HEK293 (cell line): ENCODE measurements around the gene CEP76.
A peak's percentile ranks its signal among the peaks of the same experiment; 100 is the strongest.

Experiments
- OVOL3 ChIP-seq: fragments of 450-650 bp; formaldehyde crosslinking; IDR thresholded peaks from 2 replicates; pipeline ENCODE4 v1.5.1; 2016; ENCODE audit warnings: missing biosample characterization, missing genetic modification characterization
- REPIN1 ChIP-seq: fragments of 450-650 bp; formaldehyde crosslinking; IDR thresholded peaks from 2 replicates; pipeline ENCODE4 v1.5.1; 2017; ENCODE audit warnings: missing biosample characterization, missing genetic modification characterization, low read depth
- SCRT1 ChIP-seq: fragments of 450-650 bp; formaldehyde crosslinking; IDR thresholded peaks from 2 replicates; pipeline ENCODE4 v1.5.1; 2016; ENCODE audit warnings: missing biosample characterization, missing genetic modification characterization, borderline replicate concordance
- ZBTB1 ChIP-seq: fragments of 450-650 bp; formaldehyde crosslinking; IDR thresholded peaks from 2 replicates; pipeline ENCODE4 v1.5.1; 2016; ENCODE audit warnings: missing biosample characterization, missing genetic modification characterization
- ZBTB17 ChIP-seq: fragments of 450-650 bp; formaldehyde crosslinking; IDR thresholded peaks from 2 replicates; pipeline ENCODE4 v1.5.1; 2016; ENCODE audit warnings: missing biosample characterization, missing genetic modification characterization
- ZNF132 ChIP-seq: fragments of 450-650 bp; formaldehyde crosslinking; IDR thresholded peaks from 2 replicates; pipeline ENCODE4 v1.5.1; 2017; ENCODE audit warnings: missing biosample characterization, missing genetic modification characterization, borderline replicate concordance
- ZNF140 ChIP-seq: fragments of 450-650 bp; formaldehyde crosslinking; IDR thresholded peaks from 2 replicates; pipeline ENCODE4 v1.5.1; 2016; ENCODE audit warnings: missing biosample characterization, missing genetic modification characterization
- ZNF146 ChIP-seq: fragments of 450-650 bp; formaldehyde crosslinking; IDR thresholded peaks from 2 replicates; pipeline ENCODE4 v1.5.1; 2016; ENCODE audit warnings: missing biosample characterization, missing genetic modification characterization
- ZNF19 ChIP-seq: fragments of 450-650 bp; formaldehyde crosslinking; IDR thresholded peaks from 2 replicates; pipeline ENCODE4; 2016; ENCODE audit warnings: missing biosample characterization, missing genetic modification characterization, low read depth
- ZNF214 ChIP-seq: fragments of 450-650 bp; formaldehyde crosslinking; IDR thresholded peaks from 2 replicates; pipeline ENCODE4 v1.5.1; 2017; ENCODE audit warnings: missing biosample characterization, mild to moderate bottlenecking, missing genetic modification characterization, borderline replicate concordance
- ZNF311 ChIP-seq: fragments of 450-650 bp; formaldehyde crosslinking; IDR thresholded peaks from 2 replicates; pipeline ENCODE4 v1.5.1; 2017; ENCODE audit warnings: missing biosample characterization, missing genetic modification characterization, borderline replicate concordance
- ZNF324 ChIP-seq: fragments of 450-650 bp; formaldehyde crosslinking; IDR thresholded peaks from 2 replicates; pipeline ENCODE4 v1.5.1; 2016; ENCODE audit warnings: missing biosample characterization, missing genetic modification characterization
- ZNF335 ChIP-seq: fragments of 450-650 bp; formaldehyde crosslinking; conservative IDR thresholded peaks from 2 replicates; pipeline ENCODE4 v1.5.1; 2016; ENCODE audit warnings: missing biosample characterization, missing genetic modification characterization
- ZNF341 ChIP-seq: fragments of 450-650 bp; formaldehyde crosslinking; IDR thresholded peaks from 2 replicates; pipeline ENCODE4; 2016; ENCODE audit warnings: low read depth, missing biosample characterization, missing genetic modification characterization
- ZNF433 ChIP-seq: fragments of 450-650 bp; formaldehyde crosslinking; IDR thresholded peaks from 2 replicates; pipeline ENCODE4 v1.5.1; 2016; ENCODE audit warnings: missing biosample characterization, missing genetic modification characterization, low read depth
- ZNF521 ChIP-seq: fragments of 450-650 bp; formaldehyde crosslinking; IDR thresholded peaks from 2 replicates; pipeline ENCODE4 v1.5.1; 2017; ENCODE audit warnings: missing biosample characterization, mild to moderate bottlenecking, missing genetic modification characterization
- ZNF549 ChIP-seq: fragments of 450-650 bp; IDR thresholded peaks from 2 replicates; pipeline ENCODE4 v1.5.1; 2018; ENCODE audit warnings: missing biosample characterization, missing genetic modification characterization, mild to moderate bottlenecking, inconsistent platforms, moderate library complexity
- ZNF558 ChIP-seq: fragments of 450-650 bp; formaldehyde crosslinking; IDR thresholded peaks from 2 replicates; pipeline ENCODE4 v1.5.1; 2016; ENCODE audit warnings: missing biosample characterization, missing genetic modification characterization
- ZNF560 ChIP-seq: fragments of 450-650 bp; formaldehyde crosslinking; IDR thresholded peaks from 2 replicates; pipeline ENCODE4 v1.5.1; 2017; ENCODE audit warnings: missing biosample characterization, missing genetic modification characterization, borderline replicate concordance
- ZNF561 ChIP-seq: fragments of 450-650 bp; IDR thresholded peaks from 2 replicates; pipeline ENCODE4 v1.5.1; 2018; ENCODE audit warnings: missing biosample characterization, missing genetic modification characterization, borderline replicate concordance
- ZNF707 ChIP-seq: fragments of 450-650 bp; formaldehyde crosslinking; IDR thresholded peaks from 2 replicates; pipeline ENCODE4 v1.5.1; 2016; ENCODE audit warnings: missing biosample characterization, missing genetic modification characterization
- ZNF776 ChIP-seq: fragments of 450-650 bp; formaldehyde crosslinking; IDR thresholded peaks from 2 replicates; pipeline ENCODE4 v1.5.0; 2017; ENCODE audit warnings: missing biosample characterization, missing genetic modification characterization, borderline replicate concordance
- ZNF777 ChIP-seq: fragments of 450-650 bp; formaldehyde crosslinking; IDR thresholded peaks from 2 replicates; pipeline ENCODE4 v1.5.1; 2017; ENCODE audit warnings: missing biosample characterization, missing genetic modification characterization, borderline replicate concordance
- ZNF792 ChIP-seq: fragments of 450-650 bp; formaldehyde crosslinking; IDR thresholded peaks from 2 replicates; pipeline ENCODE4 v1.5.1; 2016; ENCODE audit warnings: missing biosample characterization, missing genetic modification characterization
- ZXDB ChIP-seq: fragments of 450-650 bp; formaldehyde crosslinking; IDR thresholded peaks from 2 replicates; pipeline ENCODE4 v1.5.1; 2016; ENCODE audit warnings: missing biosample characterization, missing genetic modification characterization
- TF ChIP-seq, protein P1 (sequence below): fragments of 450-650 bp; formaldehyde crosslinking; IDR thresholded peaks from 2 replicates; pipeline ENCODE4 v1.5.1; 2016; ENCODE audit warnings: missing biosample characterization, missing genetic modification characterization
- TF ChIP-seq, protein P2 (sequence below): fragments of 450-650 bp; formaldehyde crosslinking; IDR thresholded peaks from 2 replicates; pipeline ENCODE4 v1.5.1; 2016; ENCODE audit warnings: missing biosample characterization, missing genetic modification characterization
- TF ChIP-seq, protein P3 (sequence below): fragments of 450-650 bp; formaldehyde crosslinking; IDR thresholded peaks from 2 replicates; pipeline ENCODE4 v1.5.1; 2017; ENCODE audit warnings: missing biosample characterization, mild to moderate bottlenecking, missing genetic modification characterization, moderate library complexity
- TF ChIP-seq, protein P4 (sequence below): fragments of 450-650 bp; formaldehyde crosslinking; optimal IDR thresholded peaks from 2 replicates; pipeline ENCODE3; 2016; ENCODE audit warnings: missing biosample characterization, mild to moderate bottlenecking, missing genetic modification characterization
- TF ChIP-seq, protein P5 (sequence below): fragments of 450-650 bp; formaldehyde crosslinking; IDR thresholded peaks from 2 replicates; pipeline ENCODE4 v1.5.1; 2016; ENCODE audit warnings: missing biosample characterization, missing genetic modification characterization

The CEP76 gene

DNA sequence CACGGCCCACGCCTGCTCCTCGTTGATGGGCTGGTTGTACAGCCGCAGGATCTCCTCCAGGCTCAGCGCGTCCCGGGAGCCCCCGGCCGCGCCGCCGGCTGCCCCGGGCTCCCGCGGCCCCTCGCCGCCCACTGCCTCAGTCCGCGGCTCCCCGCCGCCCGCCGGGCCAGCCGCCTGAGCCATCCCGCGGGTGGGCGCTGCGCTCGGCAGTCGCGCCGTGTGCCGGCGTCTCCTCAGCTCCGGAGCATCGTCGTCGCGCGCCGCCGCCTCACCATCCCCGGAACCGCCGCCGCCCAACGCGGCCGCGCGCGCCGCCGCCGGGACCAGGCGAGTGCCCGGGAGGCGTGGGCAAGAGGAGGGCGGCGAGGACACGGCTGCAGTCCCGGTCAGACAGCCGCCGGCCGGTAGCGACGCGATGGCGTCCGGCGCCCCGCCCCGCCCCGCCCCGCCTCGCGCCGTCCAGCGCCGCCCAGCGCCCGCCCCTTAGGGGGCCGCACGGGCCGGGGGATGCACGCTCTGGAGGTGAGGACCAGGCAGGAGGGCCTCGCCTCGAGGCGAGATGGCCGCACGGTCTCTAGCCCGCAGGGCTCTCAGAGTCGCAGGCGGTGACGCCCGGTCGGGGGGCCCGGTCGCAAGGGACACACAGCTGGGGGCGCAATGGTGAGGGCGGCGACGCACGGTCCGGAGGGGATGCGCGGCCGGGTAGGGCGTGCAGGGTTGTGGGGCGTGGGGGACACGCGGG is 44.7 kb downstream of the CEP76 start, which contains the start of gene SPIRE1 (continued):
- TF ChIP-seq ZBTB1 (tag by site-specific recombination): no peak
- 0 out of 2 replicates have a peak, but pooled peaks have one; percentile 31 for TF ChIP-seq ZNF324 (tag by site-specific recombination)
- TF ChIP-seq ZXDB (tag by site-specific recombination): peak; percentile 76
- TF ChIP-seq, protein P1, sequence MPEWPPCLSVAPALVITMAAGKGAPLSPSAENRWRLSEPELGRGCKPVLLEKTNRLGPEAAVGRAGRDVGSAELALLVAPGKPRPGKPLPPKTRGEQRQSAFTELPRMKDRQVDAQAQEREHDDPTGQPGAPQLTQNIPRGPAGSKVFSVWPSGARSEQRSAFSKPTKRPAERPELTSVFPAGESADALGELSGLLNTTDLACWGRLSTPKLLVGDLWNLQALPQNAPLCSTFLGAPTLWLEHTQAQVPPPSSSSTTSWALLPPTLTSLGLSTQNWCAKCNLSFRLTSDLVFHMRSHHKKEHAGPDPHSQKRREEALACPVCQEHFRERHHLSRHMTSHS: no peak
- TF ChIP-seq ZNF561 (tag by site-specific recombination): no peak
- no peak for TF ChIP-seq ZNF776 (tag by site-specific recombination)
- no peak for TF ChIP-seq ZNF146
- no peak for TF ChIP-seq ZNF132 (tag by site-specific recombination)
- no peak for TF ChIP-seq ZNF560
- no peak for TF ChIP-seq OVOL3 (tag by site-specific recombination)
- TF ChIP-seq, protein P2, sequence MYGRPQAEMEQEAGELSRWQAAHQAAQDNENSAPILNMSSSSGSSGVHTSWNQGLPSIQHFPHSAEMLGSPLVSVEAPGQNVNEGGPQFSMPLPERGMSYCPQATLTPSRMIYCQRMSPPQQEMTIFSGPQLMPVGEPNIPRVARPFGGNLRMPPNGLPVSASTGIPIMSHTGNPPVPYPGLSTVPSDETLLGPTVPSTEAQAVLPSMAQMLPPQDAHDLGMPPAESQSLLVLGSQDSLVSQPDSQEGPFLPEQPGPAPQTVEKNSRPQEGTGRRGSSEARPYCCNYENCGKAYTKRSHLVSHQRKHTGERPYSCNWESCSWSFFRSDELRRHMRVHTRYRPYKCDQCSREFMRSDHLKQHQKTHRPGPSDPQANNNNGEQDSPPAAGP: 0 out of 2 replicates have a peak, but pooled peaks have one; percentile 61
- TF ChIP-seq ZBTB17: peak; percentile 10; the same call in 1 of the 2 replicates
- TF ChIP-seq, protein P3, sequence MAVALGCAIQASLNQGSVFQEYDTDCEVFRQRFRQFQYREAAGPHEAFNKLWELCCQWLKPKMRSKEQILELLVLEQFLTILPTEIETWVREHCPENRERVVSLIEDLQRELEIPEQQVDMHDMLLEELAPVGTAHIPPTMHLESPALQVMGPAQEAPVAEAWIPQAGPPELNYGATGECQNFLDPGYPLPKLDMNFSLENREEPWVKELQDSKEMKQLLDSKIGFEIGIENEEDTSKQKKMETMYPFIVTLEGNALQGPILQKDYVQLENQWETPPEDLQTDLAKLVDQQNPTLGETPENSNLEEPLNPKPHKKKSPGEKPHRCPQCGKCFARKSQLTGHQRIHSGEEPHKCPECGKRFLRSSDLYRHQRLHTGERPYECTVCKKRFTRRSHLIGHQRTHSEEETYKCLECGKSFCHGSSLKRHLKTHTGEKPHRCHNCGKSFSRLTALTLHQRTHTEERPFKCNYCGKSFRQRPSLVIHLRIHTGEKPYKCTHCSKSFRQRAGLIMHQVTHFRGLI: peak; percentile 49; the same call in 1 of the 2 replicates
- no peak for TF ChIP-seq ZNF792 (tag by site-specific recombination)
- TF ChIP-seq ZNF19 (tag by site-specific recombination): no peak
- TF ChIP-seq ZNF335: no peak
- TF ChIP-seq ZNF341 (tag by site-specific recombination): no peak
- TF ChIP-seq ZNF707: no peak
- TF ChIP-seq ZNF521 (tag by site-specific recombination): no peak
- TF ChIP-seq ZNF140: no peak
- no peak for TF ChIP-seq ZNF311 (tag by site-specific recombination)
- no peak for TF ChIP-seq ZNF549
- TF ChIP-seq, protein P4, sequence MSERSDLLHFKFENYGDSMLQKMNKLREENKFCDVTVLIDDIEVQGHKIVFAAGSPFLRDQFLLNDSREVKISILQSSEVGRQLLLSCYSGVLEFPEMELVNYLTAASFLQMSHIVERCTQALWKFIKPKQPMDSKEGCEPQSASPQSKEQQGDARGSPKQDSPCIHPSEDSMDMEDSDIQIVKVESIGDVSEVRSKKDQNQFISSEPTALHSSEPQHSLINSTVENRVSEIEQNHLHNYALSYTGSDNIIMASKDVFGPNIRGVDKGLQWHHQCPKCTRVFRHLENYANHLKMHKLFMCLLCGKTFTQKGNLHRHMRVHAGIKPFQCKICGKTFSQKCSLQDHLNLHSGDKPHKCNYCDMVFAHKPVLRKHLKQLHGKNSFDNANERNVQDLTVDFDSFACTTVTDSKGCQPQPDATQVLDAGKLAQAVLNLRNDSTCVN: peak; percentile 91
- TF ChIP-seq ZNF777 (tag by site-specific recombination): no peak
- TF ChIP-seq, protein P5, sequence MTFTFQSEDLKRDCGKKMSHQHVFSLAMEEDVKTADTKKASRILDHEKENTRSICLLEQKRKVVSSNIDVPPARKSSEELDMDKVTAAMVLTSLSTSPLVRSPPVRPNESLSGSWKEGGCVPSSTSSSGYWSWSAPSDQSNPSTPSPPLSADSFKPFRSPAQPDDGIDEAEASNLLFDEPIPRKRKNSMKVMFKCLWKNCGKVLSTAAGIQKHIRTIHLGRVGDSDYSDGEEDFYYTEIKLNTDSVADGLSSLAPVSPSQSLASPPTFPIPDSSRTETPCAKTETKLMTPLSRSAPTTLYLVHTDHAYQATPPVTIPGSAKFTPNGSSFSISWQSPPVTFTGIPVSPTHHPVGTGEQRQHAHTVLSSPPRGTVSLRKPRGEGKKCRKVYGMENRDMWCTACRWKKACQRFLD: no peak
- TF ChIP-seq ZNF558 (tag by site-specific recombination): no peak
- TF ChIP-seq ZNF214 (tag by site-specific recombination): no peak
- TF ChIP-seq ZNF433: no peak
- TF ChIP-seq SCRT1 (tag by site-specific recombination): no peak
- TF ChIP-seq REPIN1 (tag by site-specific recombination): peak; percentile 29; the same call in 1 of the 2 replicates
